Cardiac muscle cell (in vitro differentiated cells and primary cell): ENCODE results near the gene ORC3. TPM values are rescaled to one million over a fixed set of nuclear protein-coding genes. Genes with fewer than 3 reads are reported as not detected.

Experiments
- DNase-seq, 2 donors: peaks; one replicate each; pipeline versions ENCODE4 v3.0.0 to v3.0.0-alpha.2; 2010 to 2017; ENCODE audit warnings: low read depth in 1 of 2, low spot score in 1 of 2
- H3K27ac ChIP-seq: fragments of 200-600 bp; sonication (generic); 2 replicates; pipeline ENCODE4 v1.5.1; 2016
- H3K27me3 ChIP-seq: fragments of 200-600 bp; sonication (generic); 2 replicates; pipeline ENCODE4 v1.6.0; 2016; ENCODE audit warnings: control low read depth
- H3K36me3 ChIP-seq: fragments of 200-600 bp; sonication (generic); 2 replicates; pipeline ENCODE4 v1.5.1; 2016; ENCODE audit warnings: control low read depth
- H3K4me1 ChIP-seq: fragments of 200-600 bp; sonication (generic); 2 replicates; pipeline ENCODE4 v1.8.1; 2017; ENCODE audit warnings: low read depth, mild to moderate bottlenecking, mixed run types
- H3K4me3 ChIP-seq: fragments of 200-600 bp; sonication (generic); 2 replicates; pipeline ENCODE4 v1.5.1; 2016; ENCODE audit warnings: mild to moderate bottlenecking
- H3K9me3 ChIP-seq: fragments of 200-600 bp; sonication (generic); 2 replicates; pipeline ENCODE4 v1.5.1; 2017; ENCODE audit warnings: low read depth, mild to moderate bottlenecking, control low read depth
- CTCF ChIP-seq: IDR thresholded peaks from 2 replicates; pipeline ENCODE4 v1.5.1; 2012; ENCODE audit warnings: low read depth, mild to moderate bottlenecking, low read length
- polyA plus RNA-seq: library from polyadenylated mRNA; unstranded; fragments of >200 nt; fragmentation: Nextera tagmentation; extraction: Ambion mirVana; gene quantifications from 2 replicates; pipeline ENCODE4 v1.2.1, GENCODE V29; 2016
- total RNA-seq: library from RNA; depleted of rRNA; stranded (reverse); fragments of >200 nt; gene quantifications from 2 replicates; pipeline ENCODE4 v1.2.3, GENCODE V29; 2016

Gene ORC3
- 19.2 and 21.5 TPM in 2 replicates for total RNA-seq
- polyA plus RNA-seq: 32.2 and 40.8 TPM in 2 replicates

GRCh38 chr6:87589693-87590416 is at the start of gene ORC3, which contains the start of gene RARS2:
Gene ORC3 (plus strand): TSS chr6:87590135. CDS start chr6:87590169, 34 bp downstream.
Gene RARS2 (minus strand): TSS chr6:87589987. CDS start chr6:87589957, 30 bp downstream.
- Histone ChIP-seq H3K4me1 (peaks cover 15% of the 10 kb centered on the region), H3K27ac (peak within 1 kb of the TSS; percentile 72), H3K9me3 (no peaks in the 10 kb centered on the region), H3K36me3 (peaks cover 10% of the 10 kb centered on the region), H3K27me3 (no peaks in the 10 kb centered on the region), H3K4me3 (peak within 1 kb of the TSS; percentile 75)
- DNase-seq: peak; percentile 96 to 97
- no peak for TF ChIP-seq CTCF

DNA sequence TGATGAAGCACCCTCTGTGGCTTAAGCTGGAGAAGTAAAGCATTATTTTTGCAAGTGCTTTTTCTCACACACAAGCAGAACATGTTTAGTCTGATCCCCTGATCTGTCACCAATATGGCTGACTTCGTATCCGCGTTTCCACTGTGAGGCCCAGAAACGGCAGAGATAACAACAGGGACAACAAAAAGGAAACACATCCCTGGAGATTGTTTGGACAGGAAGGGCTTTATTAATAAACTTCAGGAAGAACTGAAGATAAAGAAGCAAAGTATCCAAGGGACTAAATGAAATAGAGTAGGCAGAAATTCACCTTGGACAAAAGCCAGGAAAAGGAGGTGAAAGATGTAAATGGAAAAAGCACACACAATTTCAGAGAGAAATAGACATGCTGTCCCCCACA is 49.4 kb upstream of the ORC3 start:
- peak in 1 of 2 donors; percentile 58 for DNase-seq
- Histone ChIP-seq H3K4me1 (no peaks in the 10 kb centered on the region), H3K27me3 (no peaks in the 10 kb centered on the region), H3K4me3 (no peak overlapping the region), H3K27ac (no peak overlapping the region), H3K9me3 (no peaks in the 10 kb centered on the region), H3K36me3 (peaks cover 11% of the 10 kb centered on the region)
- TF ChIP-seq CTCF: no peak

DNA sequence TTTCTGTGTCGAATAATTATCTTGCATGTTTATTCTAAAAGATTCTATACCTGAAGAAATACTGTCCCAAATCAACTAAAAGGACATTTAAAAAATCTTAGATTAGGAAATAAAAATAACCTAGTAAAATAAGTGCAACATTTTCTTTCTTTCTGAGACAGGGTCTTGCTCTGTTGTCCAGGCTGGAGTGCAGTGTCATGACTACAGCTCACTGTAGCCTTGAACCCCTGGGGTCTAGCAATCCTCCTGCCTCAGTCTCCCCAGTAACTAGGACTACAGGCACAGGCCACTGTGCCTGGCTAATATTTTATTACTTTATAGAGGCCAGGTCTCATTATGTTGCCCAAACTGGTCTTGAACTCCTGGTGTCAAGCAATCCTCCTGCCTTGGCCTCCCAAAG is 48.9 kb upstream of the ORC3 start:
- Histone ChIP-seq H3K4me1 (no peaks in the 10 kb centered on the region), H3K27me3 (no peaks in the 10 kb centered on the region), H3K4me3 (no peak overlapping the region), H3K27ac (no peak overlapping the region), H3K9me3 (no peaks in the 10 kb centered on the region), H3K36me3 (peaks cover 11% of the 10 kb centered on the region)
- no peak for TF ChIP-seq CTCF
- no peak for DNase-seq

DNA sequence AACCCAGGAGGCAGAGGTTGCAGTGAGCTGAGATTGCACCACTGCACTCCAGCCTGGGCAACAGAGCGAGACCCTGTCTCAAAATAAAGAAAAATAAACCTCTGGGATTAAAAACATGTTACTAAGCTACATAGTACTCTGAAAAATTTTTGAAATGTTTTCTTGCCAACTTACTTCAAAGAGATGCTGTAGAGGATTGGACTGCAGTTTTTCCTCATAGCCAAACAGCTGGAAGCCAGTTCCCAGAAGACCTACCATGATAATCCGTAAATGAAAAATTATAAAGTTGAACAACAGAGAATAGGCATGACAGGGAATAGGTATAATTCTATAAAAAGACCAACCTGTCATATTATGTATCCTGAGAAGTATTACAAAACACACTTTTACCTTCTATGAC is 48.2 kb upstream of the ORC3 start:
- no peak overlapping the region for H3K27ac ChIP-seq
- peaks cover 11% of the 10 kb centered on the region for H3K36me3 ChIP-seq
- H3K27me3 ChIP-seq: no peaks in the 10 kb centered on the region
- H3K4me3 ChIP-seq: no peak overlapping the region
- no peak for DNase-seq
- no peaks in the 10 kb centered on the region for H3K4me1 ChIP-seq
- no peak for TF ChIP-seq CTCF
- no peaks in the 10 kb centered on the region for H3K9me3 ChIP-seq

- Histone ChIP-seq H3K9me3 (no peaks in the 10 kb centered on the region), H3K27ac (no peak overlapping the region), H3K4me1 (no peaks in the 10 kb centered on the region), H3K36me3 (peaks cover 16% of the 10 kb centered on the region), H3K27me3 (no peaks in the 10 kb centered on the region), H3K4me3 (no peak overlapping the region)
- TF ChIP-seq CTCF: no peak
- DNase-seq: no peak
Measured at GRCh38 chr6:87543696-87544473, 46.0 kb upstream of the ORC3 start.
